GM23338 (cell line): ENCODE measurements around the gene ZRANB2. TPM values are rescaled to one million over a fixed set of nuclear protein-coding genes. Genes with fewer than 3 reads are reported as not detected.

Source experiments
- ATAC-seq: fragments of 200-7000 bp; cut with Tn5 transposase; 3 replicates; pipeline ENCODE4 v1.9.1; 2020
- DNase-seq: peaks from one replicate; pipeline ENCODE4 v3.0.0-alpha.2; 2015; ENCODE audit warnings: low spot score
- H2AFZ ChIP-seq: fragments of 200-600 bp; sonication (generic); 2 replicates; pipeline ENCODE4 v1.8.0; 2016; ENCODE audit warnings: antibody characterized with exemption, mild to moderate bottlenecking, moderate library complexity
- H3F3A ChIP-seq: fragments of 200-600 bp; sonication (generic); replicated peaks from 2 replicates; pipeline ENCODE4 v1.8.0; 2017; ENCODE audit warnings: antibody characterized with exemption, mixed run types, low read depth
- H3K27ac ChIP-seq: fragments of 200-600 bp; sonication (generic); 2 replicates; pipeline ENCODE4 v1.6.1; 2016; ENCODE audit warnings: low read depth
- H3K27me3 ChIP-seq: fragments of 200-600 bp; sonication (generic); 2 replicates; pipeline ENCODE4 v1.8.0; 2016; ENCODE audit warnings: mild to moderate bottlenecking, mixed run types, moderate library complexity; ENCODE audit not compliant: insufficient read depth
- H3K36me3 ChIP-seq: fragments of 200-600 bp; sonication (generic); 2 replicates; pipeline ENCODE4 v1.8.0; 2016; ENCODE audit warnings: mild to moderate bottlenecking; ENCODE audit not compliant: insufficient read depth
- H3K4me1 ChIP-seq: fragments of 200-600 bp; sonication (generic); 2 replicates; pipeline ENCODE4 v1.8.0; 2016; ENCODE audit warnings: mild to moderate bottlenecking, moderate library complexity; ENCODE audit not compliant: insufficient read depth
- H3K4me2 ChIP-seq: fragments of 200-600 bp; sonication (generic); 2 replicates; pipeline ENCODE4 v1.7.1; 2017; ENCODE audit warnings: mixed run types
- H3K4me3 ChIP-seq: fragments of 200-600 bp; sonication (generic); 2 replicates; pipeline ENCODE4 v1.6.1; 2016; ENCODE audit warnings: mixed run types
- H3K79me2 ChIP-seq: fragments of 200-600 bp; sonication (generic); replicated peaks from 2 replicates; pipeline ENCODE4 v1.8.0; 2017; ENCODE audit warnings: mild to moderate bottlenecking; ENCODE audit not compliant: insufficient read depth
- H3K9me2 ChIP-seq: fragments of 200-600 bp; sonication (generic); 2 replicates; pipeline ENCODE4 v1.8.0; 2017; ENCODE audit not compliant: insufficient read depth
- H4K20me1 ChIP-seq: fragments of 200-600 bp; sonication (generic); replicated peaks from 2 replicates; pipeline ENCODE4 v1.8.0; 2017; ENCODE audit warnings: mild to moderate bottlenecking; ENCODE audit not compliant: insufficient read depth
- H3K27ac Mint-ChIP-seq: 2 replicates; pipeline ENCODE4 v1.8.0; 2020; ENCODE audit warnings: inconsistent platforms, mild to moderate bottlenecking, moderate library complexity, mixed read lengths
- H3K27me3 Mint-ChIP-seq: 3 replicates; pipeline ENCODE4 v1.8.0; 2022; ENCODE audit warnings: low read depth, mild to moderate bottlenecking, moderate library complexity, mixed read lengths, inconsistent platforms; ENCODE audit not compliant: insufficient read depth, poor library complexity
- H3K36me3 Mint-ChIP-seq: 3 replicates; pipeline ENCODE4 v1.8.0; 2021; ENCODE audit warnings: low read depth, mild to moderate bottlenecking, inconsistent platforms, moderate library complexity, mixed read lengths
- H3K4me1 Mint-ChIP-seq: 3 replicates; pipeline ENCODE4 v1.8.0; 2020; ENCODE audit warnings: mild to moderate bottlenecking, inconsistent platforms, mixed read lengths
- H3K4me3 Mint-ChIP-seq: 3 replicates; pipeline ENCODE4 v1.8.0; 2021; ENCODE audit warnings: moderate library complexity, mild to moderate bottlenecking, inconsistent platforms, mixed read lengths
- H3K9me3 Mint-ChIP-seq: 3 replicates; pipeline ENCODE4 v1.8.0; 2020; ENCODE audit warnings: moderate library complexity, mild to moderate bottlenecking, inconsistent platforms, mixed read lengths
- CREB1 ChIP-seq: fragments of 250-450 bp; sonication (Bioruptor Pico); IDR thresholded peaks from 2 replicates; pipeline ENCODE4 v1.5.0; 2020; ENCODE audit warnings: low read depth, mild to moderate bottlenecking, moderate library complexity
- CTCF ChIP-seq, 2 experiments: fragments of 200-600 bp in 1 of 2; sonication (generic) in 1 of 2; conservative IDR thresholded peaks; 2 replicates each; pipeline versions ENCODE4 v1.5.1 to v1.6.1; 2016 to 2017; ENCODE audit warnings: antibody characterized with exemption in 2 of 2, low read depth in 2 of 2, mild to moderate bottlenecking in 2 of 2, moderate library complexity in 1 of 2
- JUNB ChIP-seq: IDR thresholded peaks from one replicate; pipeline ENCODE4 v1.6.1; 2016; ENCODE audit warnings: antibody characterized with exemption; ENCODE audit not compliant: unreplicated experiment
- NANOG ChIP-seq: IDR thresholded peaks from 2 replicates; pipeline ENCODE4 v1.6.1; 2016; ENCODE audit warnings: antibody characterized with exemption, borderline replicate concordance
- REST ChIP-seq: IDR thresholded peaks from one replicate; pipeline ENCODE4 v1.6.1; 2018; ENCODE audit warnings: antibody characterized with exemption; ENCODE audit not compliant: unreplicated experiment
- STAT1 ChIP-seq: IDR thresholded peaks from one replicate; pipeline ENCODE4 v1.6.1; 2016; ENCODE audit warnings: antibody characterized with exemption; ENCODE audit not compliant: unreplicated experiment
- ZNF114 ChIP-seq: fragments of 250-450 bp; sonication (Bioruptor Pico); IDR thresholded peaks from 2 replicates; pipeline ENCODE4 v1.5.0; 2020; ENCODE audit warnings: mild to moderate bottlenecking, moderate library complexity
- ZNF331 ChIP-seq: fragments of 250-450 bp; sonication (Bioruptor Pico); IDR thresholded peaks from 2 replicates; pipeline ENCODE4 v1.5.0; 2020; ENCODE audit warnings: low read depth, mild to moderate bottlenecking, moderate library complexity
- polyA plus RNA-seq: library from polyadenylated mRNA; unstranded; fragments of >200 nt; fragmentation: Nextera tagmentation; extraction: Ambion mirVana; gene quantifications from 2 replicates; pipeline ENCODE4 v1.2.1, GENCODE V29; 2016
- total RNA-seq: library from RNA; depleted of rRNA; stranded (reverse); fragments of >200 nt; shearing (Covaris generic); gene quantifications from 2 replicates; pipeline ENCODE4 v1.2.3, GENCODE V29; 2014
- TF ChIP-seq, protein P1 (sequence below): fragments of 250-450 bp; sonication (Bioruptor Pico); IDR thresholded peaks from 2 replicates; pipeline ENCODE4 v1.5.0; 2020; ENCODE audit warnings: mild to moderate bottlenecking, moderate library complexity

Gene ZRANB2
- total and polyA plus RNA-seq, 2 experiments from 2014 or later = 84.9 to 170 TPM

DNA sequence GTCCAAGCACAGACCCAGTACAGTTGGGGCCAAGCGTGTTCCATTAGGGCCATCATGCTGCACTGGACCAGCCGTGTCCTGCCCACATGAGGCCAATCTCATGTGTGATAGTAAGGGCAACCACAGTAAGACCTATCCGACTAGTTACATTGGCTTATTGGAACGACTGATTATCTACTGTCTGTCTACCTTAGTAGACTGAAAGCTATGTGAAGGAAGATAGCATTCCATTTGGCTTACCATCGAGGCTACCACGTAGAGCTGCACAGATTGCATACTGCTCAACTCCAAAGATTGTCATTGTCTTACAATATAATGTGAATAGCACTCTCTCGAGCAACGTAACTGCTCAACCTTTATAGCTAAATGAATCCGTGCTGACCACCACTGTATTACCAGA lies 43.8 kb downstream of the ZRANB2 start (continued):
- TF ChIP-seq, protein P1, sequence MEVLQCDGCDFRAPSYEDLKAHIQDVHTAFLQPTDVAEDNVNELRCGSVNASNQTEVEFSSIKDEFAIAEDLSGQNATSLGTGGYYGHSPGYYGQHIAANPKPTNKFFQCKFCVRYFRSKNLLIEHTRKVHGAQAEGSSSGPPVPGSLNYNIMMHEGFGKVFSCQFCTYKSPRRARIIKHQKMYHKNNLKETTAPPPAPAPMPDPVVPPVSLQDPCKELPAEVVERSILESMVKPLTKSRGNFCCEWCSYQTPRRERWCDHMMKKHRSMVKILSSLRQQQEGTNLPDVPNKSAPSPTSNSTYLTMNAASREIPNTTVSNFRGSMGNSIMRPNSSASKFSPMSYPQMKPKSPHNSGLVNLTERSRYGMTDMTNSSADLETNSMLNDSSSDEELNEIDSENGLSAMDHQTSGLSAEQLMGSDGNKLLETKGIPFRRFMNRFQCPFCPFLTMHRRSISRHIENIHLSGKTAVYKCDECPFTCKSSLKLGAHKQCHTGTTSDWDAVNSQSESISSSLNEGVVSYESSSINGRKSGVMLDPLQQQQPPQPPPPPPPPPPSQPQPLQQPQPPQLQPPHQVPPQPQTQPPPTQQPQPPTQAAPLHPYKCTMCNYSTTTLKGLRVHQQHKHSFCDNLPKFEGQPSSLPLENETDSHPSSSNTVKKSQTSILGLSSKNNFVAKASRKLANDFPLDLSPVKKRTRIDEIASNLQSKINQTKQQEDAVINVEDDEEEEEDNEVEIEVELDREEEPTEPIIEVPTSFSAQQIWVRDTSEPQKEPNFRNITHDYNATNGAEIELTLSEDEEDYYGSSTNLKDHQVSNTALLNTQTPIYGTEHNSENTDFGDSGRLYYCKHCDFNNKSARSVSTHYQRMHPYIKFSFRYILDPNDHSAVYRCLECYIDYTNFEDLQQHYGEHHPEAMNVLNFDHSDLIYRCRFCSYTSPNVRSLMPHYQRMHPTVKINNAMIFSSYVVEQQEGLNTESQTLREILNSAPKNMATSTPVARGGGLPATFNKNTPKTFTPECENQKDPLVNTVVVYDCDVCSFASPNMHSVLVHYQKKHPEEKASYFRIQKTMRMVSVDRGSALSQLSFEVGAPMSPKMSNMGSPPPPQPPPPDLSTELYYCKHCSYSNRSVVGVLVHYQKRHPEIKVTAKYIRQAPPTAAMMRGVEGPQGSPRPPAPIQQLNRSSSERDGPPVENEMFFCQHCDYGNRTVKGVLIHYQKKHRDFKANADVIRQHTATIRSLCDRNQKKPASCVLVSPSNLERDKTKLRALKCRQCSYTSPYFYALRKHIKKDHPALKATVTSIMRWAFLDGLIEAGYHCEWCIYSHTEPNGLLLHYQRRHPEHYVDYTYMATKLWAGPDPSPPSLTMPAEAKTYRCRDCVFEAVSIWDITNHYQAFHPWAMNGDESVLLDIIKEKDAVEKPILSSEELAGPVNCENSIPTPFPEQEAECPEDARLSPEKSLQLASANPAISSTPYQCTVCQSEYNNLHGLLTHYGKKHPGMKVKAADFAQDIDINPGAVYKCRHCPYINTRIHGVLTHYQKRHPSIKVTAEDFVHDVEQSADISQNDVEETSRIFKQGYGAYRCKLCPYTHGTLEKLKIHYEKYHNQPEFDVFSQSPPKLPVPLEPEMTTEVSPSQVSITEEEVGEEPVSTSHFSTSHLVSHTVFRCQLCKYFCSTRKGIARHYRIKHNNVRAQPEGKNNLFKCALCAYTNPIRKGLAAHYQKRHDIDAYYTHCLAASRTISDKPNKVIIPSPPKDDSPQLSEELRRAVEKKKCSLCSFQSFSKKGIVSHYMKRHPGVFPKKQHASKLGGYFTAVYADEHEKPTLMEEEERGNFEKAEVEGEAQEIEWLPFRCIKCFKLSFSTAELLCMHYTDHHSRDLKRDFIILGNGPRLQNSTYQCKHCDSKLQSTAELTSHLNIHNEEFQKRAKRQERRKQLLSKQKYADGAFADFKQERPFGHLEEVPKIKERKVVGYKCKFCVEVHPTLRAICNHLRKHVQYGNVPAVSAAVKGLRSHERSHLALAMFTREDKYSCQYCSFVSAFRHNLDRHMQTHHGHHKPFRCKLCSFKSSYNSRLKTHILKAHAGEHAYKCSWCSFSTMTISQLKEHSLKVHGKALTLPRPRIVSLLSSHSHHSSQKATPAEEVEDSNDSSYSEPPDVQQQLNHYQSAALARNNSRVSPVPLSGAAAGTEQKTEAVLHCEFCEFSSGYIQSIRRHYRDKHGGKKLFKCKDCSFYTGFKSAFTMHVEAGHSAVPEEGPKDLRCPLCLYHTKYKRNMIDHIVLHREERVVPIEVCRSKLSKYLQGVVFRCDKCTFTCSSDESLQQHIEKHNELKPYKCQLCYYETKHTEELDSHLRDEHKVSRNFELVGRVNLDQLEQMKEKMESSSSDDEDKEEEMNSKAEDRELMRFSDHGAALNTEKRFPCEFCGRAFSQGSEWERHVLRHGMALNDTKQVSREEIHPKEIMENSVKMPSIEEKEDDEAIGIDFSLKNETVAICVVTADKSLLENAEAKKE (CRISPR knock-in tag) = no peak
- TF ChIP-seq ZNF114 (CRISPR knock-in tag) (no peak), CTCF (conservative IDR thresholded peaks at IDR 0.05; ENCODE audit: low read depth in 2 of 2) (no peak), CREB1 (CRISPR knock-in tag) (no peak), JUNB (no peak), NANOG (no peak)

GRCh38 chr1:71033136-71033535 lies 47.7 kb downstream of the ZRANB2 start:
- ATAC-seq = no peak
- Histone ChIP-seq H3K27ac (no peak overlapping the region), H3K4me1 (no peaks in the 10 kb centered on the region), H3K4me3 (no peak overlapping the region), H3K27me3 (no peaks in the 10 kb centered on the region), H4K20me1 (no peaks in the 10 kb centered on the region), H3K36me3 (no peaks in the 10 kb centered on the region), H3K9me2 (0 out of 2 replicates have a peak, but pooled peaks cover 2% of the 10 kb centered on the region), H3K4me2 (no peak overlapping the region), H3K79me2 (no peaks in the 10 kb centered on the region), H3F3A (no peaks in the 10 kb centered on the region), H2AFZ (no peak overlapping the region)
- Mint-ChIP-seq H3K4me3 (no peak overlapping the region), H3K36me3 (no peaks in the 10 kb centered on the region), H3K4me1 (no peaks in the 10 kb centered on the region; the same call in 2 of the 3 replicates), H3K27me3 (no peaks in the 10 kb centered on the region), H3K27ac (no peak overlapping the region), H3K9me3 (no peaks in the 10 kb centered on the region)
- no peak for DNase-seq
- no peak for TF ChIP-seq ZNF331 (CRISPR knock-in tag)
- no peak for TF ChIP-seq REST
- TF ChIP-seq STAT1 = no peak
